CD1c-positive myeloid dendritic cell (primary cell): ENCODE data around the gene PIK3R5.

Experiments
- DNase-seq: peaks from one replicate; pipeline ENCODE4 v3.0.0-alpha.2; 2016; ENCODE audit errors: extremely low spot score

PIK3R5 gene

GRCh38 chr17:8832711-8833352 is 132.7 kb downstream of the PIK3R5 start:
- DNase-seq, result peak; percentile 30

- DNase-seq, result no peak
Measured at GRCh38 chr17:8831234-8831849, 134.2 kb downstream of the PIK3R5 start.

- DNase-seq, result no peak
Measured at GRCh38 chr17:8830141-8830540, 135.4 kb downstream of the PIK3R5 start.

- DNase-seq, result no peak
Measured at GRCh38 chr17:8829036-8829941, 136.2 kb downstream of the PIK3R5 start.
